HCT116 (cell line): ENCODE data around the gene B3GALNT1. TPM values are rescaled to one million over a fixed set of nuclear protein-coding genes. Genes with fewer than 3 reads are reported as not detected.

Experiments used
- ATAC-seq: fragments of 200-7000 bp; cut with Tn5 transposase; 2 replicates; pipeline ENCODE4 v1.9.1; 2020; ENCODE audit warnings: mild to moderate bottlenecking, moderate library complexity
- BruUV-seq: library from RNA; stranded (reverse); fragments of 400-500 nt; replicated peaks from 2 replicates; lab custom pipeline; 2021; lab: Mats Ljungman, UMichigan
- CTCF ChIA-PET: fragments of 300-600 bp; sonication (Branson Sonifier 250); formaldehyde crosslinking; loops from one replicate; lab custom pipeline; 2021; ENCODE audit warnings: antibody characterized with exemption; lab: Charles Lee
- POLR2A ChIA-PET: fragments of 300-600, 350-600 bp; sonication (Branson Sonifier 250); formaldehyde crosslinking; loops from one replicate; lab custom pipeline; 2021; ENCODE audit warnings: antibody characterized with exemption; lab: Charles Lee
- RAD21 ChIA-PET, 2 experiments: fragments of 300-600 bp; sonication (Branson Sonifier 250); formaldehyde crosslinking; loops; one replicate each; lab custom pipeline; 2023; ENCODE audit warnings: low total read pairs in 2 of 2; ENCODE audit not compliant: uncharacterized antibody in 2 of 2, unreplicated experiment in 2 of 2, low non-redundant PET in 1 of 2; lab: Charles Lee
- DNase-seq: peaks from one replicate; pipeline ENCODE4 v3.0.0-alpha.2; 2010; ENCODE audit warnings: low read depth, low spot score
- H2AFZ ChIP-seq: fragments of 200-600 bp; shearing (Covaris generic), sonication (generic); 2 replicates; pipeline ENCODE4 v1.6.1; 2017; ENCODE audit warnings: low read depth, mixed run types, mixed read lengths, antibody characterized with exemption, low read length; ENCODE audit not compliant: poor library complexity, severe bottlenecking
- H3K27ac ChIP-seq: 2 replicates; pipeline ENCODE4 v1.5.1; 2012; ENCODE audit warnings: low read depth, low read length
- H3K27me3 ChIP-seq: fragments of 200-600 bp; sonication (generic); 2 replicates; pipeline ENCODE4 v1.6.1; 2016; ENCODE audit warnings: mixed run types, low read length, mixed read lengths; ENCODE audit not compliant: insufficient read depth
- H3K36me3 ChIP-seq, 2 experiments: fragments of 200-500 bp in 1 of 2; fragments of 200-600 bp in 1 of 2; sonication (Bioruptor generic) in 1 of 2; sonication (generic) in 1 of 2; 2 replicates each; pipeline versions ENCODE4 v1.5.1 to v1.6.1; 2014 to 2016; ENCODE audit warnings: low read length in 2 of 2, inconsistent platforms in 1 of 2, mixed read lengths in 1 of 2, mixed run types in 1 of 2; ENCODE audit not compliant: insufficient read depth in 2 of 2, control insufficient read depth in 1 of 2
- H3K4me1 ChIP-seq, 2 experiments: fragments of 200-600 bp in 1 of 2; sonication (generic) in 1 of 2; 2 replicates each; pipeline versions ENCODE4 v1.5.1 to v1.6.1; 2012 to 2017; ENCODE audit warnings: low read length in 2 of 2, inconsistent platforms in 1 of 2, mild to moderate bottlenecking in 1 of 2, mixed read lengths in 1 of 2, mixed run types in 1 of 2, moderate library complexity in 1 of 2; ENCODE audit not compliant: insufficient read depth in 2 of 2, control insufficient read depth in 1 of 2
- H3K4me2 ChIP-seq: fragments of 200-600 bp; sonication (generic); 2 replicates; pipeline ENCODE4 v1.6.1; 2017; ENCODE audit warnings: mixed run types, low read length, mixed read lengths
- H3K4me3 ChIP-seq, 2 experiments: fragments of 200-600 bp in 1 of 2; sonication (generic) in 1 of 2; replicated peaks in 1 of 2; 2 replicates each; pipeline ENCODE4 v1.5.1; 2011 to 2016; ENCODE audit warnings: low read length in 2 of 2, control low read depth in 1 of 2, low read depth in 1 of 2, mild to moderate bottlenecking in 1 of 2, mixed read lengths in 1 of 2, mixed run types in 1 of 2
- H3K79me2 ChIP-seq: fragments of 200-600 bp; sonication (generic); 2 replicates; pipeline ENCODE4 v1.6.1; 2017; ENCODE audit warnings: mild to moderate bottlenecking, mixed run types, low read length, moderate library complexity, mixed read lengths; ENCODE audit not compliant: insufficient read depth
- H3K9ac ChIP-seq: fragments of 200-600 bp; sonication (generic); 2 replicates; pipeline ENCODE4 v1.6.1; 2016; ENCODE audit warnings: low read length, mixed read lengths
- H3K9me2 ChIP-seq: fragments of 200-600 bp; sonication (generic), shearing (Covaris generic); 2 replicates; pipeline ENCODE4 v1.6.1; 2017; ENCODE audit warnings: mixed run types, mild to moderate bottlenecking, moderate library complexity; ENCODE audit not compliant: insufficient read depth
- H3K9me3 ChIP-seq, 2 experiments: fragments of 200-500 bp in 1 of 2; fragments of 200-600 bp in 1 of 2; sonication (Bioruptor generic) in 1 of 2; sonication (generic) in 1 of 2; 2 replicates each; pipeline ENCODE4 v1.6.1; 2014 to 2017; ENCODE audit warnings: low read length in 2 of 2, mixed read lengths in 2 of 2, inconsistent platforms in 1 of 2, low read depth in 1 of 2, mild to moderate bottlenecking in 1 of 2, mixed run types in 1 of 2, moderate library complexity in 1 of 2; ENCODE audit not compliant: control insufficient read depth in 1 of 2, insufficient read depth in 1 of 2
- H4K20me1 ChIP-seq: fragments of 200-600 bp; sonication (generic), shearing (Covaris generic); 2 replicates; pipeline ENCODE4 v1.6.1; 2017; ENCODE audit warnings: mixed run types, mild to moderate bottlenecking, moderate library complexity; ENCODE audit not compliant: insufficient read depth
- ATF3 ChIP-seq: IDR thresholded peaks from 2 replicates; pipeline ENCODE4 v1.6.1; 2012
- CEBPB ChIP-seq: IDR thresholded peaks from 2 replicates; pipeline ENCODE4 v1.6.1; 2012; ENCODE audit warnings: low read depth
- CTCF ChIP-seq, 3 experiments: fragments of 200-600 bp in 1 of 3; sonication (generic) in 1 of 3; IDR thresholded peaks in 2 of 3; conservative IDR thresholded peaks in 1 of 3; 2 replicates each; pipeline ENCODE4 v1.5.1; 2012 to 2017; ENCODE audit warnings: low read depth in 2 of 3, low read length in 2 of 3, antibody characterized with exemption in 1 of 3, borderline replicate concordance in 1 of 3, control low read depth in 1 of 3, mild to moderate bottlenecking in 1 of 3, mixed read lengths in 1 of 3, mixed run types in 1 of 3, moderate library complexity in 1 of 3; ENCODE audit not compliant: insufficient read depth in 1 of 3
- POLR2AphosphoS5 ChIP-seq: IDR thresholded peaks from 2 replicates; pipeline ENCODE4 v1.6.1; 2011; ENCODE audit warnings: mild to moderate bottlenecking, low read depth, low read length, moderate library complexity
- REST ChIP-seq: IDR thresholded peaks from 2 replicates; pipeline ENCODE4 v1.6.1; 2012; ENCODE audit warnings: low read depth
- SIN3A ChIP-seq: IDR thresholded peaks from 2 replicates; pipeline ENCODE4 v1.6.1; 2012; ENCODE audit warnings: low read depth
- SP1 ChIP-seq: IDR thresholded peaks from 2 replicates; pipeline ENCODE4 v1.6.1; 2012; ENCODE audit warnings: low read depth
- ZBTB33 ChIP-seq: IDR thresholded peaks from 2 replicates; pipeline ENCODE4 v1.6.1; 2011; ENCODE audit warnings: mild to moderate bottlenecking, low read length, moderate library complexity; ENCODE audit not compliant: insufficient replicate concordance; ENCODE audit errors: extremely low read depth
- ZNF274 ChIP-seq: fragments of 200-500 bp; sonication (Bioruptor generic); IDR thresholded peaks from 2 replicates; pipeline ENCODE4 v1.6.1; 2014; ENCODE audit warnings: mild to moderate bottlenecking, low read depth, low read length, inconsistent platforms
- intact Hi-C: fragments of 100-400 bp; cut with micrococcal nuclease; formaldehyde crosslinking; loops from 2 replicates; pipeline ENCODE4 v1.10.0; 2022
- total RNA-seq: library from RNA; stranded (reverse); gene quantifications from one replicate; pipeline ENCODE4 v1.2.1, GENCODE V29; 2021; ENCODE audit not compliant: unreplicated experiment

Gene B3GALNT1
- total RNA-seq, 1 experiment from 2014 or later = 9.6 TPM

- TF ChIP-seq REST (no peak), ATF3 (no peak), ZNF274 (no peak)
- TF ChIP-seq, all 23 proteins: peak for 0
Measured at GRCh38 chr3:161050935-161051334, 54.2 kb downstream of the B3GALNT1 start (continued).

- Histone ChIP-seq H2AFZ (no peak overlapping the region), H4K20me1 (no peaks in the 10 kb centered on the region), H3K9me3 (no peaks in the 10 kb centered on the region), H3K4me3 (no peak overlapping the region)
- no peak for DNase-seq
- no peak for ATAC-seq
- POLR2A ChIA-PET = no interaction called here
- intact Hi-C loops = no loop called here
- TF ChIP-seq SIN3A (no peak), SP1 (no peak), ZBTB33 (no peak), CTCF (IDR thresholded peaks at IDR 0.05 in 2 of 3, conservative IDR thresholded peaks at IDR 0.05 in 1 of 3; ENCODE audit: borderline replicate concordance in 1 of 3, insufficient read depth in 1 of 3, low read depth in 2 of 3, low read length in 2 of 3) (no peak), POLR2AphosphoS5 (no peak), CEBPB (no peak), ATF3 (no peak)
- TF ChIP-seq, all 23 proteins: peak for 0
- Histone ChIP-seq H3K36me3 (no peaks in the 10 kb centered on the region), H3K4me1 (no peaks in the 10 kb centered on the region), H3K9me2 (no peaks in the 10 kb centered on the region), H3K4me2 (no peak overlapping the region), H3K27me3 (no peaks in the 10 kb centered on the region), H3K79me2 (no peaks in the 10 kb centered on the region), H3K27ac (no peak overlapping the region), H3K9ac (no peak overlapping the region)
- no TSS peak for BruUV-seq
- ChIA-PET CTCF (no interaction called here), RAD21 (no interaction called here)
Measured at GRCh38 chr3:161049683-161050248, 55.4 kb downstream of the B3GALNT1 start.
